Measurements from ENCODE around the gene FANCI. TPM values are rescaled to one million over a fixed set of nuclear protein-coding genes. Genes with fewer than 3 reads are reported as not detected.

Gene FANCI
- polyA plus RNA-seq, 1 donor = 15.1 TPM

GRCh38 chr15:89333959-89334509 lies 90.3 kb downstream of the FANCI start:
- peak; percentile 16 for DNase-seq

DNA sequence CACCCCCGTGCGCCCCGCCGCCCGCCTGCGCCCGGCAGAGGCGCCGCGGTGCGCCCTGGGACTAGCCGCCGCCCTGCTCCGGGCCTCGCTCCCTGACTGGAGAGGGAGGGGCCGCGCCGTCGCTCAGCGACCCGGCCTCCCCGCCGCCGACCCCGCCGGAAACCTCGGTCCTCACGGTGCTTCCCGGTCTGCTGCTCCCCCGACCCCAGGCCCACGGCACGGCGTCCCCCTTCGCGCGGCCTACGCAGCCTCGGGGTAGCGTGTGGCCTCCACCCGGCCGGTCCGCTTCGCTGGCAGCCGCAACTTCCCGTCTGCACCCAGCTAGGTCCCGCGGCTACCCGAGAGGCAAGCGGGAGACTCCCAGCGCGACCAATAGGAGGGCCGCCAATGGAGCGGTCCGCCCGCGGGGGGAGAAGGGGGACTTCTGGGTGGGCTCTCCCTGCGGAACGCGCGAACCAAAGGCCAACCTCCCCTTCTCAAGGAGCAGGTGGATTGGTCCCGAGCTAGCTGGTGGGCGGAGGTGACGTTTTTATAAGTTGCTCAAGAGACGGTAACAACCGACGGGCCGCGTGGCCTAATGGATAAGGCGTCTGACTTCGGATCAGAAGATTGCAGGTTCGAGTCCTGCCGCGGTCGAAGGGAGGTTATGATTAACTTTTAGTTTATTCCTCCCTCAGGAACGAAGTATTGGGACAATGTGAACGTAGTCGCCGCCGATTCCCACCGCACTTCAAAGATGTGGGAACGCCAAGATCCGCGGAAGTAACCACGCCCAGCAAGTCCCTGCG lies 90.9 kb downstream of the FANCI start, which contains the start of gene POLG:
Gene POLG (minus strand): TSS at position 315 of the 788 bp plus-strand sequence. CDS start 1,070 bp downstream, outside the sequence.
- peak; percentile 98 for DNase-seq

GRCh38 chr15:89335298-89336041 lies 91.7 kb downstream of the FANCI start:
- no peak for DNase-seq

DNA sequence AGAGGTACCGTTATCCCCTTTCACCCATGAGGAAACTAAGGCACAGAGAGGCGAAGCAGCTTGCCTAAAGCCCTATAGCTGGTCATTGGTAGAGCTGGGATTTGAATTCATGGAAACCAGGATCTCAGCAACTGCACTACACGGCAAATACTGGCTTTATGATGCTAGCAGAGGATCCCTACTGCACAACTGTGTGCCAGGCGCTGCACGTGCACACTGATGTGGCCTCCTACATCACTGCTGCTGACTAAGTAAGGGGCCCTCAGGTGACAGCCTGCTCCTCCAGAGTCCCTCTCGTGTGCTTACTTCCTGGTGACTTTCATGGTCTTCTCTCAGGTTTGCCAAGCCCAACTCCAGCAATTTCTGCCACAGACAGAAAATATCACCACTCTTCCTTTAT lies 94.3 kb downstream of the FANCI start:
- DNase-seq = no peak

DNA sequence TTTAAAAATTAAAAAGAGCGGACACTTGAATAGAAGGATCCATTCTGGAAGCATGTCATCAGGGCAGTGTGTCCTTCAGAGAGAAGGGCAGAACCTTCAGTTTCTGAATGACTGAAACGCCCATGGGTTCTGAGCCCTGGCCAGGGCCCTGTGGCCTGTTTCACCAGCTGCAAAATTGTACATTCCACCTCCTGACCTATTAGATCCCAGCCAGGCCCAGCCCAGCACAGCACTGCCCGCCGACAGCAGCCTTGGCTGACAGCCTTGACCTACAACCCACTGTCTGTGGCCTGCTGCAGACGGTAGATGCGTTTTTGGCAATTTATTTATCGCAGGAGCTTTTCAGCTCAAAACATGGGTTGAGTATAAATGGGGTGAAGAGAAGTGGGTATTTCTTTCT lies 96.8 kb downstream of the FANCI start:
- DNase-seq = no peak

GRCh38 chr15:89341316-89342005 lies 97.7 kb downstream of the FANCI start:
- no peak for DNase-seq

- no peak for DNase-seq
Measured at GRCh38 chr15:89342840-89343239, 99.1 kb downstream of the FANCI start.

- no peak for DNase-seq
Measured at GRCh38 chr15:89345248-89345647, 101.5 kb downstream of the FANCI start.

- no peak for DNase-seq
Measured at GRCh38 chr15:89346516-89347231, 102.9 kb downstream of the FANCI start.

- no peak for DNase-seq
Measured at GRCh38 chr15:89349206-89349558, 105.4 kb downstream of the FANCI start.

GRCh38 chr15:89352476-89352875 lies 108.7 kb downstream of the FANCI start:
- no peak for DNase-seq

DNA sequence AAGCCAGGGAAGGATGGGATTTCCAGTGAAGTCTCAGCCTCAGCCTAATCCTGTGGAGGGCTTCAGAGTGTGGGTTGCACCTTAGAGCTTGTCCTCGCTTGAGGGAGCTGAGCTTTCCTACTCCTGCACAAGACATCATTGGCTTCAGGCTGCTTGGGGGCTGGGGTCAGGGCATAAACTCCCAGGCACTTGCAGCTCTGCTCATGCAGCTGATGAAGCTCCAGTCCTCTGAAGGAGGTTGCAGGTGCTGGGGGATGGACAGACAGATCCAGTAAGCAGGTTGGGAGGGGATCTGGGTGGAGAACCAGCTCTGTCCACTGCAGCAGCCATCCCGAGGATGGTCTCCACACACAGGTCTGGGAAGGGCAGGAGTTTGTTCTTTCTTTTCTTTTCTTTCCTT lies 110.2 kb downstream of the FANCI start:
- no peak for DNase-seq

DNA sequence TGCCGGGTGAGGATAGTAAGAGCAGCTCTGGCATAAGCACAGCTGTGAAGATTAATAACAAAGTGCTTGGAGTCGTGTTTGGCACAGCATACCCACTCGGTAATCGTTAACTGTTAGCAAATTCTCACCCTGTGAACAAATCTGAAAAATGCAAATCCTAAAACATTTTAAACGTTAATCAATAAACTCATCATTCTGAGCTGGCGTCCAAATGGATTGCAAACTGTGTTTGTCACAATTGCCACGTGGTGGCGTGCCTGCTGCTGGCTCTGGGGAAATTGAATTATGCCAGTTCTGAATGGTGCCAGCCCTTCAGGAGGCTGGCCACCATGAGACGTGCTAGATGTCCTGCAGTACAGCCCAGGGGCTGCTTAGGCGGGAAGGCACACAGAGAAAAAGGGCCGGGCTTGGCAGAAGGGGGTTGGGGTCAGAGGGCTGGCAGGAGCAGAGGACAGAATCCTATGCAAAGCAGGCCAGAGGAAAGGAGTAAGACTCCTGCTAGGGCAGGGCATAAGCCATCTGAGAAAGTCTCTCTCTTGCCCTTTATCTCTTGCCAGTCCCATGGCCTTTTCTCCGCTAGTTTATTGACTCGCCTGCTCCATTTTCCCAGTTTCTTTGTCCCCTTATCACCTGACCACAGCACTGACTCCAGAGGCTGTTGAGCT lies 113.0 kb downstream of the FANCI start:
- no peak for DNase-seq

GRCh38 chr15:89358435-89358754 lies 114.6 kb downstream of the FANCI start:
- DNase-seq = no peak

GRCh38 chr15:89358755-89359439 lies 115.1 kb downstream of the FANCI start:
- DNase-seq = peak; percentile 86

- DNase-seq = no peak
Measured at GRCh38 chr15:89359471-89360293, 115.9 kb downstream of the FANCI start.

GRCh38 chr15:89360294-89360971 lies 116.7 kb downstream of the FANCI start:
- DNase-seq = no peak

- DNase-seq = peak; percentile 78
Measured at GRCh38 chr15:89361451-89362202, 117.8 kb downstream of the FANCI start.

All from hindlimb muscle (tissue), 1 donor.